ENCODE data around the gene CFAP20DC. TPM values are rescaled to one million over a fixed set of nuclear protein-coding genes. Genes with fewer than 3 reads are reported as not detected.
A peak's percentile ranks its signal among the peaks of the same experiment; 100 is the strongest.

The CFAP20DC gene
- total and polyA plus RNA-seq, 2 of the 4 experiments (the other 2 are of a cell fraction) = 1.2 to 1.6 TPM

GRCh38 chr3:58993547-58993946 lies 56.3 kb downstream of the CFAP20DC start:
- Histone ChIP-seq H3K4me2 (ENCODE audit: low read depth, low read length) (no peak overlapping the region), H2AFZ (replicated peaks; ENCODE audit: low read length, poor library complexity) (no peak overlapping the region), H2BK120ac (ENCODE audit: low read depth, low read length) (peak overlapping the region; percentile 42; the same call in 1 of the 2 replicates), H2AK9ac (replicated peaks; ENCODE audit: low read depth, low read length, poor library complexity) (no peak overlapping the region), H2AK5ac (ENCODE audit: low read depth, low read length) (peak overlapping the region; percentile 90; the same call in 1 of the 2 replicates), H3K4ac (ENCODE audit: low read depth, low read length) (no peak overlapping the region), H3K27me3 (ENCODE audit: control insufficient read depth, insufficient read depth, low read length) (no peaks in the 10 kb centered on the region), H2BK15ac (ENCODE audit: low read depth, low read length) (peak overlapping the region; percentile 67; the same call in 1 of the 3 replicates), H4K5ac (ENCODE audit: low read depth, low read length) (no peak overlapping the region), H4K91ac (ENCODE audit: insufficient read depth, low read depth, low read length) (no peak overlapping the region), H4K8ac (ENCODE audit: low read depth in 2 of 2, low read length in 2 of 2) (no peak overlapping the region), H3K9ac (ENCODE audit: low read depth, low read length) (no peak overlapping the region), H3K23ac (ENCODE audit: low read depth, low read length) (no peak overlapping the region), H3K79me1 (ENCODE audit: low read depth in 1 of 2, low read length in 2 of 2) (no peaks in the 10 kb centered on the region), H3K56ac (ENCODE audit: extremely low read depth, insufficient read depth, low read length) (no peak overlapping the region), H3K14ac (replicated peaks; ENCODE audit: low read depth, low read length) (no peak overlapping the region), H3K9me1 (ENCODE audit: insufficient read depth, low read length) (peaks cover 5% of the 10 kb centered on the region; the same call in 1 of the 2 replicates), H3K18ac (ENCODE audit: low read depth, low read length) (no peak overlapping the region), H3K4me3 (ENCODE audit: insufficient read depth, low read depth, low read length) (no peak overlapping the region), H2BK5ac (ENCODE audit: low read depth, low read length, poor library complexity, severe bottlenecking) (no peak overlapping the region), H3K4me1 (ENCODE audit: control insufficient read depth, insufficient read depth, low read length) (peaks cover 10% of the 10 kb centered on the region), H4K20me1 (ENCODE audit: insufficient read depth, low read length) (no peaks in the 10 kb centered on the region), H3K9me3 (ENCODE audit: control insufficient read depth, insufficient read depth, low read length) (no peaks in the 10 kb centered on the region), H2BK20ac (ENCODE audit: low read depth, low read length) (no peak overlapping the region), H3K36me3 (ENCODE audit: control insufficient read depth, insufficient read depth, low read length) (no peaks in the 10 kb centered on the region), H3K27ac (ENCODE audit: insufficient read depth, low read length) (no peak overlapping the region)
- ATAC-seq (ENCODE audit: low read depth) (no peak), DNase-seq (no peak)
- WGBS, 2 experiments (ENCODE audit: extremely low coverage in 2 of 2, insufficient read length in 1 of 2) = no CpG with 5 or more reads among the region's 2 CpGs
- ChIA-PET POLR2A (ENCODE audit: unreplicated experiment) (no interaction called here), CTCF (interaction anchor here (1.4 to 1.6 kb wide), 2 partner anchors 59 to 864 kb away, joined by 3 to 10 read pairs; no protein-coding TSS in a partner anchor)
- dilution Hi-C loops (cut with HindIII; ENCODE audit: low sequenced_read_pairs, unreplicated experiment) = no loop called here
- in situ Hi-C loops (cut with MboI; ENCODE audit: low sequenced_read_pairs) = loop anchor here (10.0 to 25.0 kb wide), 4 partner anchors 211 to 819 kb away; no protein-coding TSS in a partner anchor
- intact Hi-C loops (cut with micrococcal nuclease) = loop anchor here (5.0 to 10.0 kb wide), 2 partner anchors 351 to 431 kb away; no protein-coding TSS in a partner anchor
- BruUV-seq (replicated peaks) = no TSS peak
- TF ChIP-seq FOS (IDR thresholded peaks at IDR 0.05; ENCODE audit: low read depth, low read length) (no peak), MXI1 (IDR thresholded peaks at IDR 0.05; ENCODE audit: borderline replicate concordance, low read depth, low read length) (no peak), ELK1 (IDR thresholded peaks at IDR 0.05; ENCODE audit: borderline replicate concordance, low read depth, low read length) (no peak), CTCF (conservative IDR thresholded peaks at IDR 0.05; ENCODE audit: low read depth, low read length) (no peak), MAZ (IDR thresholded peaks at IDR 0.05; ENCODE audit: borderline replicate concordance, low read depth, low read length) (no peak)
